Breast epithelium (tissue), 4 donors: ENCODE results near the gene GHRL. TPM values are rescaled to one million over a fixed set of nuclear protein-coding genes. Genes with fewer than 3 reads are reported as not detected.

Experiments
- DNase-seq, 2 donors: peaks; one replicate each; pipeline ENCODE4 v3.0.0-alpha.2; 2019; ENCODE audit warnings: low spot score in 2 of 2
- H3K27ac ChIP-seq, 2 donors: fragments of 200-600 bp; sonication (generic) in 1 of 2; one replicate each; pipeline ENCODE4 v1.5.1; 2016 to 2019; ENCODE audit warnings: mild to moderate bottlenecking in 1 of 2
- H3K27me3 ChIP-seq, 2 donors: fragments of 200-600 bp; sonication (generic) in 1 of 2; one replicate each; pipeline versions ENCODE4 v1.5.1 to v1.6.0; 2017 to 2019; ENCODE audit warnings: control low read depth in 1 of 2, mild to moderate bottlenecking in 1 of 2
- H3K36me3 ChIP-seq: fragments of 200-600 bp; one replicate; pipeline ENCODE4 v1.5.1; 2019
- H3K4me1 ChIP-seq, 2 donors: fragments of 200-600 bp; sonication (generic); one replicate each; pipeline ENCODE4 v1.5.1; 2016 to 2019; ENCODE audit warnings: control low read depth in 1 of 2
- H3K4me3 ChIP-seq, 3 donors: fragments of 200-600 bp; sonication (generic); 1 replicate in 2 of 3; 2 replicates in 1 of 3; pipeline ENCODE4 v1.5.1; 2016 to 2019; ENCODE audit warnings: mild to moderate bottlenecking in 3 of 3, moderate library complexity in 2 of 3
- H3K9me3 ChIP-seq, 2 donors: fragments of 200-600 bp; sonication (generic) in 1 of 2; one replicate each; pipeline ENCODE4 v1.5.1; 2016 to 2019; ENCODE audit warnings: control low read depth in 1 of 2
- CTCF ChIP-seq, 3 donors: fragments of 450-650 bp; IDR thresholded peaks; one replicate each; pipeline ENCODE4 v1.5.1; 2016 to 2017; ENCODE audit warnings: antibody characterized with exemption in 3 of 3, mild to moderate bottlenecking in 3 of 3, moderate library complexity in 3 of 3
- POLR2A ChIP-seq: fragments of 450-650 bp; IDR thresholded peaks from one replicate; pipeline ENCODE4 v1.6.1; 2016; ENCODE audit warnings: antibody characterized with exemption, mild to moderate bottlenecking, moderate library complexity
- POLR2AphosphoS5 ChIP-seq, 3 donors: sonication (generic); formaldehyde crosslinking; IDR thresholded peaks; one replicate each; pipeline ENCODE4 v1.6.1; 2017; ENCODE audit warnings: antibody characterized with exemption in 3 of 3
- intact Hi-C: fragments of 100-400 bp; cut with DNase I; formaldehyde crosslinking; loops from one replicate; pipeline ENCODE4 v1.15.1; 2023; ENCODE audit warnings: low total_unique reads
- total RNA-seq, 3 donors: library from RNA; depleted of rRNA; stranded (reverse); fragments of >200 nt; gene quantifications; one replicate each; pipeline ENCODE4 v1.1.0, GENCODE V29; 2016

Gene GHRL
- total RNA-seq, 3 donors from 2014 or later, result 0.66 to 1.0 TPM; not detected in 1

DNA sequence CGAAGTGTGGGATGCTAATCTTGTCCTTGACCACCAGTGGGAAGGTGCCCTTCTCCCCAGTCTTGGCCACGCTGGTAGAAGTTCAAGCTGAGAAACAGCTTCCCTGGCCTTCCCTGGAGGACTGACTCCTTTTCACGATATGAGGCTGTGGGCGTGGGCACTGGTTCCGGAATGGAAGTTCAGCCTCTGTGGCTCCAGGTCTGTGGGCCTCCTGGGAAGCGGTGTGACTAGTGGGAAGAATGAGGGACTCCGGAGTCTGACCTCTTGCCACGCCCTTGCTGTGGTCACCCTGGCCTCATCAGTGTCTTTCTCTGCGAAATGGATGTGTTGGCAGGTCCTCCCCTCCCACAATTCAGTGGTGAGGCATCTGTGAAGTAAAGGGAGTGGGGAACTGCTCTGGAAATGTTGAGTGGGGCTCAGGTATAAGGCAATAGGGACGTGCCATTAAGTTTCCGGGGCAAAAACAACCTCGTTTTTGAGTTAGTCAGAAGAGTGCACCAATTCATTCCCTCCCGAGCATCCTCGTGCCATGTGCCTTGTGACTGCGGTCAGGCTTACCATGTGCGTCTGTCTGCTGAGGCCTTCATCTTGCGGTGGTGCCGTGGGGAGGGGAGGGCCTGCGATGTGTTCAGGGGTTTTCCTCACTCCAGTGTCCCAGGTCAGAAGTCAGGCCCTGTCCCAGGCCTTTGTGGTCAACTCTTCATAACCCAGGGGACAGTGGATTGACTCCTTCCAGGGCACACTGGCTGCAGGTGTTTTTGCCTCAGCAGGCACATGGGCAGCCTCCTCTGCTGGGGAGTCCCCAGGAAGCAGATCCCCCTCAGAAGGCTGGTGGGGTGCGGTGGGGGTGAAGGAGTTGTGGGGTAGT lies 40.0 kb upstream of the GHRL start:
- DNase-seq, result no peak
- Histone ChIP-seq H3K27ac (no peak overlapping the region), H3K9me3 (no peaks in the 10 kb centered on the region), H3K36me3 (no peaks in the 10 kb centered on the region), H3K4me1 (no peaks in the 10 kb centered on the region), H3K4me3 (no peak overlapping the region), H3K27me3 (peaks cover 0 to 26% of the 10 kb centered on the region in 2 donors)
- intact Hi-C loops, result no loop called here
- TF ChIP-seq POLR2AphosphoS5 (IDR thresholded peaks at IDR 0.05) (no peak), CTCF (IDR thresholded peaks at IDR 0.05) (no peak), POLR2A (no peak)

GRCh38 chr3:10331320-10331719 lies 38.6 kb upstream of the GHRL start:
- Histone ChIP-seq H3K4me3 (no peak overlapping the region), H3K4me1 (no peaks in the 10 kb centered on the region), H3K36me3 (no peaks in the 10 kb centered on the region), H3K9me3 (no peaks in the 10 kb centered on the region), H3K27ac (no peak overlapping the region), H3K27me3 (peaks cover 0 to 26% of the 10 kb centered on the region in 2 donors)
- TF ChIP-seq POLR2A (no peak), POLR2AphosphoS5 (IDR thresholded peaks at IDR 0.05) (no peak), CTCF (IDR thresholded peaks at IDR 0.05) (no peak)
- no peak for DNase-seq
- intact Hi-C loops, result no loop called here

DNA sequence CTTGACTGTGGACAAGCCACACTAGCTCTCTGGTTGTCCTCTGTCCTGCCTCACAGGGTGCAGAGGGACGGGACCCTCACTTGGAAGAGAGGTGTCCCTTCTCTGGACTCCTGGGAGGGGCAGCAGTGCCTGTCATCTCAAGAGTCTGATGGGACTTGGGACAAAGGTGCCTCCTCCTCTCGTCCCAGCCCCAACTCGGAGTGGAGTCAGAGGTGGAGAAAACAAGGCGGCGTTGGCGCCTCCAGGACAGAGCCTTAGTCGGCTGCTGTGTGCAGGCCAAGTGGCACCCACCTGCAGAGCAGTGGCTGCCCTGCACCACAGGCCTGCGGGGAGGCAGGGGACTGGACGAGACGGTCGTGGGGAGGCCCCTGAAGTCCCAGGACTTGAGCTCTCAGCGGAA lies 37.6 kb upstream of the GHRL start:
- TF ChIP-seq CTCF (IDR thresholded peaks at IDR 0.05) (no peak), POLR2A (no peak), POLR2AphosphoS5 (IDR thresholded peaks at IDR 0.05) (no peak)
- Histone ChIP-seq H3K36me3 (no peaks in the 10 kb centered on the region), H3K27ac (no peak overlapping the region), H3K4me3 (no peak overlapping the region), H3K9me3 (no peaks in the 10 kb centered on the region), H3K27me3 (peaks cover 0 to 26% of the 10 kb centered on the region in 2 donors), H3K4me1 (no peaks in the 10 kb centered on the region)
- no peak for DNase-seq
- intact Hi-C loops, result no loop called here

DNA sequence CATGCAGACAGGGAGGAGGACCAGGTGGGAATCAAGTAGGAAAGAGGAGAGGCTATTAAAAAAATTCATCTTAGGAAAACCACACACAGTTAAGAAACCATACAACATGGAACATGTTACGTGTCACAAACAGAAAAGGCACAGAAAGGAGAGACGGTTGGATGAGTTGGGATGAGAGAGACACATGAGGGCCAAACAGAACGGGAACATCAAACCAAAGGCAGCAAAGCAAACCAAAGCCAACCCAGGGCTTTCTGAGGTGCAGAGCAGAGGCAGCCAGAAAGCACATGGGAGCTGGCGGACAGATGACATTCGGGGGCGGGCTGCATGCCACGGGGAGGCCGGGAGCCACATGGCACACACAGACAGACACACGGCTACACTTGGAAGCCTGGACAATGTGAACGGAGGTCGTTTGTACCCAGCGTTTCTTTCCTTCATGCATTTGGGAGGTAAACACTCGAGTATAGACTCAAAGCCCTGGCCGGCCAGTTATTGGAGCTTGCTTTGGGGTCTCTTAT lies 36.8 kb upstream of the GHRL start:
- Histone ChIP-seq H3K36me3 (no peaks in the 10 kb centered on the region), H3K9me3 (no peaks in the 10 kb centered on the region), H3K4me1 (no peaks in the 10 kb centered on the region), H3K27me3 (peaks cover 0 to 26% of the 10 kb centered on the region in 2 donors), H3K27ac (no peak overlapping the region), H3K4me3 (no peak overlapping the region)
- no peak for DNase-seq
- no peak for TF ChIP-seq POLR2A
- TF ChIP-seq CTCF (IDR thresholded peaks at IDR 0.05), result no peak
- no peak for TF ChIP-seq POLR2AphosphoS5 (IDR thresholded peaks at IDR 0.05)
- intact Hi-C loops, result no loop called here

DNA sequence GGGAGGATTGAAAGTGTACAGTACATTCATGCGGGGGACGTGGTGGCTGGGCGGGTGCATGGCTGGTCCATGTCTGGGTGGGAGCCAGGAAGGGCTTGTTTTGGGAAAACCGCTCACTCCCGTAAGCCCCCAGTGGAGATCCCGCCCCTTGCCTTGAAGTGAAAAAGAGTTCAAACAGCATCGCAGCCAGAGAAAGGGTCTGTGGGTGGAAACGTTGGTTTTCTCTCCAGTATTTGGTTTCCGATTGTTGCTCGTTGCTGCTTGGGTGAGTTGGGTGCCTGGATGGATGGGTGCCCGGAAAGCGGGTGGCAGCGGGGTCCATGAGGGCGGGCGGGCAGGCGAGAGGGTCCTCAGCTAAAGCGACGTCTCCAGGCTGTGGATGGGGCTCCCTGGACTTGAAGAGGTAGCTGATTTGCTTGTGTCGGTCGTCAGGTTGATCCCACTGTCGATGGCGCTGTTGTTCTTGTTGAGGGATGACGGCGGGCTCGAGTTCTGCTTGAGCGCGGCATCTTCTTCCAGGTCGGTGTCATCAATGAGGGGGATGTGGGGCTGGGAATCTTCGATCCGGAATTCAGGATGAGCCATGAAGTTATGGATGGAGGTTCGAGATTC lies 35.8 kb upstream of the GHRL start:
- DNase-seq, result no peak
- Histone ChIP-seq H3K36me3 (no peaks in the 10 kb centered on the region), H3K4me3 (no peak overlapping the region)

More for the DNA sequence above, 35.8 kb upstream of the GHRL start:
- TF ChIP-seq POLR2AphosphoS5 (IDR thresholded peaks at IDR 0.05) (no peak), CTCF (IDR thresholded peaks at IDR 0.05) (no peak), POLR2A (no peak)
- Histone ChIP-seq H3K4me1 (no peaks in the 10 kb centered on the region), H3K27ac (no peak overlapping the region), H3K9me3 (no peaks in the 10 kb centered on the region), H3K27me3 (peaks cover 0 to 26% of the 10 kb centered on the region in 2 donors)
- intact Hi-C loops, result no loop called here
